Uterus (tissue), 2 donors: ENCODE data around the gene AP2A1.

ENCODE experiments used
- CTCF ChIP-seq, 4 experiments: fragments of 200-600 bp in 2 of 4; fragments of 450-650 bp in 2 of 4; sonication (generic) in 2 of 4; IDR thresholded peaks; one replicate each; pipeline ENCODE4 v1.5.1; 2016 to 2019; ENCODE audit warnings: antibody characterized with exemption in 4 of 4, mild to moderate bottlenecking in 2 of 4, moderate library complexity in 1 of 4
- POLR2A ChIP-seq, 2 donors: fragments of 450-650 bp; IDR thresholded peaks; one replicate each; pipeline ENCODE4 v1.6.1; 2016; ENCODE audit warnings: antibody characterized with exemption in 2 of 2, mild to moderate bottlenecking in 1 of 2, moderate library complexity in 1 of 2

- no peak for TF ChIP-seq CTCF (IDR thresholded peaks at IDR 0.05)
- no peak for TF ChIP-seq POLR2A (IDR thresholded peaks at IDR 0.05)
Observed at GRCh38 chr19:49805822-49806619, 39.2 kb downstream of the AP2A1 start.
